GM18511 (cell line): ENCODE data around the gene LMNA.
A peak's percentile ranks its signal among the peaks of the same experiment; 100 is the strongest.

Experiments used
- ATAC-seq: cut with Tn5 transposase; IDR thresholded peaks from one replicate; pipeline ENCODE4 v1.9.1; 2021; ENCODE audit warnings: mild to moderate bottlenecking, moderate library complexity; ENCODE audit not compliant: unreplicated experiment

Gene LMNA

GRCh38 chr1:156081917-156082308, 32.6 kb upstream of the LMNA start:
- no peak for ATAC-seq

DNA sequence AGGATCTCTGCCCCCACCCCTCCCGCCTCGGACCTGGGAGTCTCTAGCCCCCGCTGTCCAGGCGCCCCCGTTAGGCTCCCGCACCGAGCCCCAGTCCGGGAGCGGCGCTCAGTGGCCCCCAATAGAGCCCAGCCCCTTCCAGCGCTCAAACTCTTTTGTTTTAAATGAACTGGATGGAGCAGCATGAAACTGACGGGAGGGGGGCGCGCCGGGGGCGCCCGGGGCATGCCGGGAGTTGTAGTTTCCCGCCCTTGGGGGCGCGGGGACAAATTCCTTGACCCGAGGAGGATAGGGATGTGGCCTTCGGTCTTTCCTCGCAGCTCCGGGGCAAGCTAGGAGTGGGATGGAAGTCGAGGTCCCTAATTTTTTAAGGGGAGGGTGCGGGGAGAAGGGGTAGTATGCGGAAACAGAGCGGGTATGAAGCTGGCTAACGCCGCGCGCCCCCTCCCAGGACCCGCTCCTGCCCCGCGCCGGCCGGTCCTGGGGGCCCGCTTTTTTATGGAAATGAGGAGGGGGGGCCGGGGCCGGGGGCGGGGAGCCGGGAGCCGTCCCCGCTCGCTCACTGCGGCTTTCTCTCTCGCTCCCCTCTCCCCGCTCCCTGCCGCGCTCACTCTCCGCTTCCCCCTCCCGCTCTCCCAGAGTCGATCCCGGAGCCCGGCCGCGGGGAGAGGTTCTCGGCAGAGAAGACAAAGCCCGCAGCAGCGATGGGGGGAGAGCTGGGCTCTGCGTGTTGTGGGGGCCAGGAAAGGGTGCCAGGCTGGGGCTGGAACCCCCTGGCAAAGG, 32.0 kb upstream of the LMNA start, which contains the start of gene MEX3A:
Gene MEX3A, minus strand, starts transcription at position 157 of the 783 bp plus-strand sequence. CDS start 467 bp downstream, outside the sequence.
- ATAC-seq = no peak

DNA sequence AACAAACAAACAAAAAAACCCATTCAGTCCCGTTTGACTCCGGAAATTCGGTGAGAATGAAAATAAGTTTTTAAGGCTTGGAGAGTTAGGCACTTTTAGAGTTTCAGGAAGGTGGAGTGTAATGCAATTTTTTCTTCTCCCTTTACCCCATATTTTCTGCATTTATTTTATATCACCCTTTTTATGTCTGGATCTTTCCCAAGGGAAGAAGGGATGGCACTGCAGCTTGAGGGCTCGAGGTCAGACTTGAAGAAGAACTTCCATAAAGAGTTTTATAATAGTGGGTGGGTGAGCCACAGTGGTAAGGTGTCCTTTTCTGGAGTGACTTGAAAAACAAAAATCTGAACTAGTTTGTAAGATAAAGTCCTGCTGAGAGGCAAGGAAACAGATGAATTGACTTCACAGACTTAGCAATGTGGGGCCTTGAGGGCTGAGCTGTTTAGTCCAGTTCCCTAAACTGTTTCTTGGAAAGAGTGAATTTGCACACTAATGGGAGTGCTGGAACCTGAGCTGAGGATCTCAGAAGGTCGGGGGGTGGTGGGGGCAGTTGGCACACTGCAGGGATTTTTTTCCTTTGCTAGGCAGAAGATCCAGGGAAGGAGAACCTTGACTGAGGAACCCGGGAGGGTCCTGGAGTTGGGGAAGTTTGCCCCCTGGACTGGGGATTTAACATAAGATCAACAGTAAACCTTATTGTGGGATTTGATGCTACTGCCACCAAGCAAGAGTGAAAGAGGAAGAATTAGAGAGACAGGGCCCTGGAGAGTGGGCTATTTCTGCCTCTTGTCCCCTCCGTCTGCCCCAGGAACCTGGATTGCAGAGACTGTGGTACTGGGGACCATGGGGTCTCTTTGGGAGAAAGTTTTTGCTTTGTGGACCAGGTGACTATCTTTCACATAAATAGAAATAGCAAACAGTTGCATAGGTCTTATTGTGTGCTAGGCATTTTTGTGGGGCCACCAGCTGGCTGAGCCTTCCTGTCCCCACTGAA, 30.4 kb upstream of the LMNA start:
- ATAC-seq = no peak

- ATAC-seq = no peak
Observed at GRCh38 chr1:156086256-156086662, 28.3 kb upstream of the LMNA start.

- ATAC-seq = no peak
Observed at GRCh38 chr1:156089704-156090103, 24.8 kb upstream of the LMNA start.

DNA sequence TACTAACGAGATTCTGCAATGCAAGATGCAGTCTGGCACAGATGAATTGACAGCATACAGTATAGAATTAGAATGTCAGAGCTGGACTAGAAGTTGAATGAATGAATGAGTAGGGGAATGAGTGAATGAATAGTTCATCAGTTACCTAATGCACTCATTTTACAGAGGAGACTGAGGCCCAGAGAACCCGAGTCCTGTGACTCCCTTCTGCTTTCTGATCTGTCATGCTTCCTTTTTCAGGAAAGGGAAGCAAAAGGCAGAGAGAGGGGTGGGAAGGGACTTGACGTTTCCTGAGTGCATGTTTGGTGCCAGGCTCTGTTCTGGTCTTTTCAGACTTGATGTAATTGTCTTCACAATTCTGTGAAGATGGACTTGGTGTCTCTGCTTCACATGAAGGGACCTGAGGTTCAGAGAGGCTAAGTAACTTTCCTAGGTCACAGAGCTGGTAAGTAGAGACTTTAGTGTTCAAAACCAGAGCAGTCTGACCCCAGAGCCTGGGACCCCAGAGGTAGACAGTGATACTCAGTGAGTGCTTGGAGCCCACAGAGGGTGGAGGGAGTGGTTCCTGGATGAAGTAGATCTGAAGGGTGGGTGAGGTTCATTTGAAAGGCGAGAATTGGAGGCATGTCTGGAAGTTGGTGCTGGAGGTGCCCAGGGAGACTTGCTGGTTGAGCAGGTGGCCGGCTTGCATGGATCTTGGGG, 24.2 kb upstream of the LMNA start:
- ATAC-seq = no peak

GRCh38 chr1:156090840-156091188, 23.7 kb upstream of the LMNA start:
- peak; percentile 58 for ATAC-seq

- ATAC-seq = no peak
Observed at GRCh38 chr1:156091610-156092009, 22.9 kb upstream of the LMNA start.

GRCh38 chr1:156095906-156096508, 18.5 kb upstream of the LMNA start:
- no peak for ATAC-seq

- peak; percentile 69 for ATAC-seq
Observed at GRCh38 chr1:156096640-156097391, 17.7 kb upstream of the LMNA start.

- no peak for ATAC-seq
Observed at GRCh38 chr1:156097499-156098178, 16.9 kb upstream of the LMNA start.

- no peak for ATAC-seq
Observed at GRCh38 chr1:156098784-156099183, 15.7 kb upstream of the LMNA start.

DNA sequence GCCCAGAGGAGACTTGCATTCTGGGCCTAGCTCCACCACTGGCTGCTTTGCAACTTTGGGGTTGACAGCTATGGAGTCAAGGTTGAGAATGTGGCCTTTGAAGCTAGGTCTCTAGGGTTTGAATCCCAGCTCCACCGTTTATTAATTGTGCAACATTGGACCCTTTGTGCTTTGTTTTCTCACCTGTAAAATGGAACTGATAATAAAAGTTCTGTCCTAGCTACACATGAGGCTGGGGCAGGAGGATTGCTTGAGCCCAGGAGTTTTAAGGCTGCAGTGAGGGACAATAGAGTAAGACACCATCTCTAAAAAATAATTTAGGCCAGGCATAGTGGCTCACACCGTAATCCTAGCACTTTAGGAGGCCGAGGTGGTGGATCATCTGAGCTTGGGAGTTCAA, 15.2 kb upstream of the LMNA start:
- ATAC-seq = no peak

GRCh38 chr1:156100205-156100995, 14.1 kb upstream of the LMNA start:
- ATAC-seq = no peak

DNA sequence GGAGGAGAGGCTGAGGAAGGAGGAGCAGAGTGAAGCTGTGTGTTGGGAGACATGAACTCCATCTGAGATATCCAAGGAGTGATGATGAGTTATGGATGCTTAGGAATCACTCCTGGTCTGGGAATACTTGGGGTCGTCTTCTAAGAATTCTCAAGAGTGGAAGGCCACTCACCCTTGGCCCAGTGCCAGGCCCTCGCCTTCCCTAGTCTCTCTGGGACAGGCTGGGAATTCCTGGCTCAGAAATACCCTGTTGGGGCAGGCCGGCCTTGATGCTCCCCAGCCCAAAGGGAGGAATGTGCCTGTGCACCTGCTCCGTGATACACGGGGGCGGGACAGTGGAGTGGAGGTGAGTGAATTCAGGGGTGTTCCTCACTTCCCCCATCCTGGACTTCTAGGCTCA, 12.6 kb upstream of the LMNA start:
- no peak for ATAC-seq

DNA sequence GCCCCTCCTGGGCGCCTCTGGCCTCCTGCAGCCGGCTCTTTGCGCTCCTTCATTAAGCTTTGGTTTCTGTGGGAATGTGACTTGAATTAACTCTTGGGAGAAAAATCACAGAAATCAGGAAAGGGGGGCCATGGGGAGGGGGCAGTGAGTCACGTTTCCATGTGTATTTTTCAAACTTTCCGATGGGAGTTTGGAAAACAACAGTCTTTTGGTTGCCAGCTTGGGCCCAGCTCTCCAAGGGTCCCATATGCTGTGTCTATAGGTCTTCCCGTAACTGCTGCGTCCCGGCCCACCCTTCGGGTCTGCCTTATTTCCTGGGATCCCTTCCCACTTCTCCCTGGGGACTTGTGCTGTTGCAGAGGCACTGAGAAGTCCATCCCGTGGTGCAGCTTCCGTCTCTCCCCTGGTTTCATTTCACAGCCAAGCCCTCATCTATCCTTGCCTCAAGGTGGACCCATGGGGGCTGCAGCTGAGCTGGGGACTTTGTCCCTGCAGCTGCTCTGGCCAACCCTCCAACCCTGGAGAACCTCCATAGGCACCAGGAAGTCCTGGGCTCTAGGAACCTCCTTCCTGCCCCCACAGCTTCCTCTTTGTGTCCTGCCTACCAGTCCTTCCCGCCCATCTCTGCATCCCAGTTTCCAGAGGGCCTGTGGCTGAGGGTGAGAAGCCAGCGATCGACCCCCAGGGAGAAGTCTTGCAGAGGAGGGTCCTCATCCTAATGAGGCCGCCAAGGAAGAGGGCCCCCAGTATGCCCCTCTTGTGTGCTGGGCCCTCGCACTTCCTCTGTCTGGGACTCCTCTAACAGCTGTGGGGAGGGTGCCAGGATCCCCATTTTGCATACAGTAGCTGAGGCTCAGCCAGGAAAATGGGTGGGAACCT, 11.6 kb upstream of the LMNA start:
- ATAC-seq = no peak

- no peak for ATAC-seq
Observed at GRCh38 chr1:156103521-156103947, 11.0 kb upstream of the LMNA start.
